Fibroblast of pulmonary artery (primary cell): ENCODE data around the gene RAI14.

Source experiments
- DNase-seq: peaks from one replicate; pipeline ENCODE4 v3.0.0-alpha.2; 2010; ENCODE audit warnings: low read depth
- H3K4me3 ChIP-seq: replicated peaks from 2 replicates; pipeline ENCODE4 v1.5.1; 2011; ENCODE audit warnings: low read depth, mild to moderate bottlenecking, control low read depth, low read length, moderate library complexity
- CTCF ChIP-seq: IDR thresholded peaks from 2 replicates; pipeline ENCODE4 v1.5.1; 2011; ENCODE audit warnings: mild to moderate bottlenecking, control low read depth, low read length, inconsistent platforms; ENCODE audit errors: missing control alignments

Gene RAI14

DNA sequence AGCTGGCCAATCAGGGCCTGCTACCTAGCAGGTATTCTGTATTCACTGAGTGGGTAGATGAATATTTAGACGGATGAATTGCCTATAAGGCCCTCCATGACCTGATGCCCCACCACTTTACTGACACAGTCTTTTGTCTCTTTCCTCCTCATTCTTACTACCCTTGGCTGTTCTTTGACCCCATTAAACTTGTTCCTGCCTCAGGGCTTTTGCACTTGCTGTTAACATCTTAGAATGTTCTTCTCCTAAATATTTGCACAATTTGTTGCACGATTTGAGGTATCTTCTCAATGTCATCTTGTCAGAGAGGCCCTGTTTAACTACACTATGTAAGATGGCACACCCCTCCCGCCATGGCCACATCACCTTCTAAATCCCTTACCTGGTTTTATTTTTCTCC, 179.5 kb downstream of the RAI14 start:
- DNase-seq = no peak
- no peak for TF ChIP-seq CTCF
- no peak overlapping the region for H3K4me3 ChIP-seq

DNA sequence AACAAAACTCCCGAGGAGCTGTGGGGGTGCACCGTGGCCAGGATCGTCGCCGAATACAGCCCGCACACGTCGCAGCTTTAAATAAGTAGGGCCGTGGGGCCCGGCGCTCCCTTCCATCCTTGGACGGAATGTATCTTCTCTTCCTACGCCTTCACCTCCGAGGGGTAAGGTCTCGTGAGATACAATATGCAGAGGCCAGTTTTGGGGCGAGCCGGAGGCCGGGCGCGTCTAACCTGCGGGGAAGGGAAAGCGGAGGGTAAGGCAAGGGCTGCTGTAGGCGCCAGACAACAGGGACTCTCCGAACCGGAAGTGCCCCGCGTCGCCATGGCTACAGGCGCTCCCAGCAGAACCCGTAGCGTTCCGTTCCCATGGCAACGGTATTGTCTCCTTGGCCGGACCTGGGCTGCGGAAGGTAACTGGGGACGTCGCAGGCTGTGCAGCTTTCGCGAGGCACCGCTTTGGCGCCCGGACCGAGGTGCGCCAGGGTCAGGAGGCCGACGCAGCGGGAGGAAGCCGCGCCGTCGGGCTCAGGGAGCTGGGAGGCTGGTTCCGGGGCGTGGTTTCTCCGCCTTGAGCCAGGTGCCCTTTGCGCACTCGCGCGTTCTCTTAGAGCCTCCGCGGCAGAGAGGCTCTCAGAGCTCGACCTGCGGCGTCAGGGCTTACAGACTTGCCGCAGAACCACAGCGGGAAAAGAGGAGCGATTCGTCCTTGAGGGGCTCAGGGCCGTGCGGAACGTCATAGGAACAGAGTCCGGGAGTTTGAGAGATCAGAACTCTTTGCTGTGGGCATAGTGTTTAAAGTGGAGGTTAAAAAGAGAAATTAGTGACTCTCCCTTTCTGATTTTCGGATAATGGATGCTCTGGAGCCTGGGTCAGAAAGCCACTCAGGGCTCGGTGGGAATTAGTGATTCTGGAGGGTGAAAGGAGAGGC, 182.9 kb downstream of the RAI14 start, which contains the start of gene TTC23L:
TTC23L (plus strand) TSS at position 380 of the 930 bp plus-strand sequence. CDS start 1,508 bp downstream, outside the sequence.
- no peak for TF ChIP-seq CTCF
- H3K4me3 ChIP-seq = peak within 1 kb of the TSS; percentile 71
- peak; percentile 84 for DNase-seq

- DNase-seq = no peak
- no peak for TF ChIP-seq CTCF
- no peak overlapping the region for H3K4me3 ChIP-seq
Measured at GRCh38 chr5:34841816-34842215, 185.7 kb downstream of the RAI14 start.

- no peak overlapping the region for H3K4me3 ChIP-seq
- no peak for DNase-seq
- TF ChIP-seq CTCF = no peak
Measured at GRCh38 chr5:34842554-34842953, 186.4 kb downstream of the RAI14 start.

DNA sequence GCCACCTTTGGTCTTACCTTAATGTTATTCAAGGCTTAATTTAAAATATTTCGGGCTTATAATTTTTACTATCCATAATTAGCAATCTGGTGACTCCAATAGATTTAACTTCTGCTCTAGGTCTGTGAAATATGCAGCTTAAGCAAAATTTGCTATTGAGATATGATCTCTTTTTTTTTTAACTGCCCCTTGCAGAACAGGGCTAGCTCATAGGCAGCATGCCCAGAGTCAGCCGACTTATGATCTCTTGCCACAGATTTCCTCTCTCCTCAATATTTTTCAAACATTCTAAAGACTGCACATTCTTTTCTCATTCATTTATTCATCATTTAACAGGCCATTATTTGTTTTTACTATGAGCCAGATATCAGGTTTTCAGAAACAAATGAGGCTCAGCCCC, 187.4 kb downstream of the RAI14 start:
- no peak for DNase-seq
- no peak overlapping the region for H3K4me3 ChIP-seq
- no peak for TF ChIP-seq CTCF

DNA sequence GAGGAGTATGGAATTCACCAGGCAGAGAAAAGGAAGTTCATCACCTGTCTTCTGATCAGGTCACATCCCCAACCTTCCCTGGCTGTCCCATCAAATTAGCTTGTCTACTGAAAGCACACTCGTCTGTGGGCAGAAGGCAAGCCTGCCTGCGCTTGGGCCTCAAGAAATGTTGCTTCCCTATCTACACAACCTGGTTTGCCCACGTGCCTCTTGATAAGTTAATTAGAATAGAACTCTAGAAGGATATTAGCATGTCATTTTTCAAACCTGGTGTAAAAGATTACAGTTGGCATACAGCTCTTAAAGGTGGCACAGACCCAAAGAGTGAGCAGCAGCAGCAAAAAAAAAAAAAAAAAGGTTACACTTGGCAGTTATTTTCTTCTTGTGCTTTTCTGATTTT, 188.0 kb downstream of the RAI14 start:
- no peak for DNase-seq
- no peak overlapping the region for H3K4me3 ChIP-seq
- no peak for TF ChIP-seq CTCF
